Measurements from ENCODE around the gene KCNQ1.

KCNQ1 gene

DNA sequence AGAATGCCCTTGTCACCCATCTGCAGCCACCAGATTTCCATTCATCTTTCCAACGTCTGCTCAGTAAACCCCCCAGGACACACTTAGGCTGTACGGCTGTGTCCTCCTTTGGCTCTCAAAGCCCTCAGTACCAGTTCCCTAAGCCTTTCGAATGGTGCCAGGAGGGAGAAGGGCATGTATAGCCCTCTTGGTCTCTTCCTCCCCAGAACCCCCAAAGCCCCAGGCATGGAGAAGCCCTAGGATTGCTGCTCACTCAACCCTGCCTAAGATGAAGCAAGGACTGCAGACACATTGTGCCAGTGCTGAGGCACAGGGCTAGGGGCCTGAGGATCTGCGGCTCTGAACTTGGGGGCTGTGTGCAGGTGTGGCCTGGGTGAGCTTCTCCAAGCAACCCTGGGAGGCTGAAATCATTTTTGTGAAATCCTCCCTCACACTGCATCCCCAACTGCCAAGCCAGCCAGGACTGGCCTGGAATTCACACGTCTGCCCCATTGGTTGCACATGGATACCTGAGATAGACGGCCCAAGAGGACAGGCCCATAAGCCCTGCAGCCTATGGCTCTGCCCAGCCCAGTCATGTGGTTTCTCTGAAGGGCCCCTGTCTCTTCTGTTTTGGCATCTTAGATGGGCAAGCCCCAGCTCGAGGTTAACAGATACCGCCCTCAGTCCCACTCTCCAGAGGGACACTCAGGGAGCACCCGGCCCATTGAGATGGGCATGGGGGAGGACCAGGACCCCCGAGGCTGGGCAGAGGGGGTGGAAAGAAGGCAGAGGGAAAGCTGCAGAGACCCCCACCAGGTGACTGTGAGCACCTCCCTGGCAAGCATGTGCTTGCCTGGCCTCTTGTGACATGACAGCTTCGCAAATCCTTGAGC, 221.0 kb downstream of the KCNQ1 start:
- Mint-ChIP-seq H3K36me3 (peaks cover 55% of the 10 kb centered on the region), H3K27me3 (no peaks in the 10 kb centered on the region), H3K4me1 (no peaks in the 10 kb centered on the region), H3K4me3 (no peak overlapping the region), H3K27ac (no peak overlapping the region), H3K9me3 (no peaks in the 10 kb centered on the region)
- ATAC-seq = no peak

DNA sequence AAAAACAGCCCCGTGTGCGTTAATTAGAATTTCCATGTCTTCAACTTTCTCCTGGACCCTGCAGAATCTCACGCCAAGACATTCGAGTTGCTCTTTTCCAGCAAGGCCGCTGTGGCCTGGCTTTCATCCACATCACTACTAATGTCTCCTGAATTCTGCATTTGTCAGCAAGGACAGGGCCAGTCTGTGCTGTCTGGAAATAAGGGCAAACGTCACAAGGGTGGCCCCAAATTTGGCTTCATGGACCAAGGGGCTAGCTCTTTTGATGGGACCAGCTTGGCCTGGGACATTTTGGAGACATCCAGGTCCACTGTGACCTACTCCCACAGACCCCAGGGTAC, 221.6 kb downstream of the KCNQ1 start:
- Mint-ChIP-seq H3K9me3 (no peaks in the 10 kb centered on the region), H3K36me3 (peaks cover 49% of the 10 kb centered on the region), H3K27ac (no peak overlapping the region), H3K27me3 (no peaks in the 10 kb centered on the region), H3K4me1 (peaks cover 6% of the 10 kb centered on the region), H3K4me3 (no peak overlapping the region)
- ATAC-seq = no peak

DNA sequence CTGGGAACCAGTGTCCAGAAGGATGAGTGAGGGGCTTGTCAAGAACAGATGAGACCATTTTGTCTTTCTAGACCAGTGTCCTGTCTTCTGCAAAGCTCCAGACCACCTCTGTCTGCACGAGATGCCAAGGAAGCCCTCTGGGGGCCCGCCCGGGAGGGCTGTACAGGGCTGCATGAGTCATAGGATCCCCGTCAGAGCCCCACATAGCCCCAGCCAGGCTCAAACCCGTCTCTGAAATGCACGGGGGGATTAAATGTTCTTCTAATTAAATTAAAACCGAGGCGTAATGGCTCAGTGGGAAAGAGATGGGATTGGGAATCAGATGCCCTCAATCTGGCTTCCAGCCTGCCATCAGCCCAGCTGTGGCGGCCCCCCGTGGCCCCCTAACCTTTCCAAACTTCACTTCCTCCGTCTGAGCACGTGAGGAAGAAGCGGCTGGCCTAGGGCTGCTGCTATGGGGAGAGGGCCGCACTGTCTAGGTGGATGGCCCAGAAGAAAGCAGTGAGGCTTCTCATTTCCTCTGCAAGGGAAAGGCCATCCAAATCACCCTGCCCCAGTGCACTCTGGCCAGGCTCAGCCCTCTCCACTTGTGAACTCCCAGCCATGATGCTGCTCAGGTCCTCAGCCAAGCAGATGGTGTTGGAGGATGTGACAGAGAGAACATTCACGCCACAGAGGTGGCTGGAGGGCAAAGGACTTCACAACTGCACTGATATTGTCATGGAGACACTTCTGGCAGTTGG, 222.2 kb downstream of the KCNQ1 start:
- Mint-ChIP-seq H3K27ac (no peak overlapping the region), H3K27me3 (no peaks in the 10 kb centered on the region), H3K36me3 (peaks cover 42% of the 10 kb centered on the region), H3K9me3 (no peaks in the 10 kb centered on the region), H3K4me3 (no peak overlapping the region), H3K4me1 (peaks cover 9% of the 10 kb centered on the region)
- ATAC-seq = no peak

DNA sequence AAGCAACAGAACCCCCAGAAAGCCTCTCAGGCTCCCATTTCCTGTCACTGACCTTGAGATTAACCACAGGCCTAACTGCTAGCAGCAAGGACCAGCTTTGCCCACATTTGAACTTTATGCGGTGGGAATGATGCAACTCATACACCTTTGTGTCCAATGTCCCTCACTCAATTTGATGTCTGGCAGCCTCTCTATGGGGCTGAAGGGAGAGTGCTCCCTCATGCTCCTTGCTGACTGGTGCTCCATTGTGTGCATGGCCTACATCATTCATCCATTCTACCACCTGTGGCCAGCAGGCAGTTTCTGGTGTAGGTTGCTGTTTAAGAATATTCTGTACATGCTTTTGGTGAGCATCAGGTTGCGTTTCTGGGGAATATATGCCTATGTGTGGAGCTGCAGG, 223.1 kb downstream of the KCNQ1 start:
- Mint-ChIP-seq H3K4me1 (peaks cover 9% of the 10 kb centered on the region), H3K27me3 (no peaks in the 10 kb centered on the region), H3K36me3 (peaks cover 33% of the 10 kb centered on the region), H3K4me3 (no peak overlapping the region), H3K9me3 (no peaks in the 10 kb centered on the region), H3K27ac (no peak overlapping the region)
- no peak for ATAC-seq

DNA sequence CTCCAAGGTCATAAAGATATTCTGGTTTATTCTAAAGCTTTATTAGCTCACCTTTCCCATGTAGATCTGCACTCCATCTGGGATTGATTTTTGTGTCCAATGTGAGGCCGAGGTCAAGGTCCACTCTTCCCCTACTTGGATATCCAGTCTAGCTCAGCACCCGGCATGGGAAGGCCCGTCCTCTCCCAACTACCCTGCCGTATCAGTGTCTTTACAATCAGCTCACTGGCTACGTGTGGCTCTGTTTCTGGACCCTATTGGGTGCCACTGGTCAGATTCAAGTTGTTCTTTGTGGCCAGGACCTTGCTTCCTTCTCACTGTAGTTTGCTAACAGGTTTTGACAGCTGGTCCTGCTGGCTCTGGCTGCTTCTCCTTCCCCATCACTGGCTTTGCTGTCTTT, 224.1 kb downstream of the KCNQ1 start:
- Mint-ChIP-seq H3K4me3 (no peak overlapping the region), H3K36me3 (peaks cover 24% of the 10 kb centered on the region), H3K27me3 (no peaks in the 10 kb centered on the region), H3K9me3 (no peaks in the 10 kb centered on the region), H3K4me1 (peaks cover 16% of the 10 kb centered on the region), H3K27ac (no peak overlapping the region)
- no peak for ATAC-seq

DNA sequence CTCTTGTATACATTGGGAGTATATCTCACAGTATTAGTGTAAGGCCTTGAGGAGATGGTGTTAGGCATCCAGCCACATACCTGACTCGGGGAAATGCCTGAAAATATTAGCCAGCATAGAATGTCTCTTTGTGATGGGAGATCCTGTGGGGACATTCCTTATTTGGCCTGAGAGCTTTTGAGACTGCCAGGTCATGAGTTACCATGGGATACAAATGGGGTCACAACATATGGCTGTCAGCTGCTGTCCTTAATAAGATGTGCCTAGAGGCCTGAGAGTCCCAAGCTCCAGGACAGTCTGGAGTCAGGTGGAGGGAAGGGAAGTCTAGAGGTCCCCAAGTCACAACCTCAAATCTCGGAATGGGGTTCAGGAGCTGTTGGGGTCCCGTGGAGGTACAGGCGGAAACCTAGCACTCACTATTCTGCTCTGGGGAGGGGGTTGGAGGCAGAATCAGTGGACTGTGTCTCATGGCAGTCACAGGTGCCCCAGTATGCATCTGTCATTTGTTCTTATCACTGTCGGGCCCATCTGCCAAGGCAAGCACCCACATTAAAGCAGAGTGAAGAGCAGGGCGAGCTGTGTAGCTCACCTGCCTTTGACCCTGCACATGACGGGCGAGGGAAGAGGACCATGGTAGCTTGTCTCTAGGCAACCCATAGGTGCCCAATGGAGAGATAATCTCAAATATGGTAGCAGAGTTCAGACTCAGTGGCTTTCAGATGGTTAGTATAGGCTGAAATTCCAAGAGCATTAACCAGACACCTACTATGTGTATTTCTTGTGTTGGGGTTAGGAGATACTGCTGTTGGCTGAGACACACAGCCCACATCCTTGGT, 225.0 kb downstream of the KCNQ1 start:
- ATAC-seq = no peak
- Mint-ChIP-seq H3K27me3 (no peaks in the 10 kb centered on the region), H3K27ac (no peak overlapping the region), H3K4me3 (no peak overlapping the region), H3K36me3 (peaks cover 17% of the 10 kb centered on the region), H3K4me1 (peaks cover 17% of the 10 kb centered on the region), H3K9me3 (no peaks in the 10 kb centered on the region)

DNA sequence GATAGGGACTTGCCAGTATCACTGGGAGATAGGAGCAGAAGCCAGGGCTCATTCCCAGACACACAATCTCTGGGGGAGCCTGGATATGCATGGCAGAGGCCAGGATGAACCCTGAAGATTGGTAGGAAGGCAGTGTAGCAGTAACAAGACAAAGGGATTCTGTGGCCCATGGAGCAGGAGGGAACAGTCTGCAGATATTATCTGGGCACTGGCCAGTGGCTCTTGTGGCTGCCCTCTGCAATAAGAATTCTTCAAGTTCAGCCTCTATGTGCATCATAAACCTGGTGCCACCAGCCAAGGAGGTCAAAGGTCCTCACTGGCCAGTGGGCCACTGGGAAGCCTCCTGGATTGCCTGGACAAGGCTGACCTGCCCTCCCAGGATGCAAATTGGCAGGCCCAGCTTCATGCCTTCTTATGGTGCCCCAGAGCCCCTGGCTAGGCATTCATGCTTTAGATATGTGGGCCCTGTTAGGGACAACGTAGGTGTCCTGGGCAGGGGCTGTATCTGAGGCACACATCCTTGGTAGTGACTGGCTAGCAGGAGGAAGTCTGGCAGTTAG, 225.8 kb downstream of the KCNQ1 start:
- no peak for ATAC-seq
- peaks cover 20% of the 10 kb centered on the region for H3K4me1 Mint-ChIP-seq
- no peaks in the 10 kb centered on the region for H3K9me3 Mint-ChIP-seq
- no peak overlapping the region for H3K4me3 Mint-ChIP-seq
- H3K27me3 Mint-ChIP-seq = no peaks in the 10 kb centered on the region
- H3K36me3 Mint-ChIP-seq = peaks cover 9% of the 10 kb centered on the region
- H3K27ac Mint-ChIP-seq = no peak overlapping the region

DNA sequence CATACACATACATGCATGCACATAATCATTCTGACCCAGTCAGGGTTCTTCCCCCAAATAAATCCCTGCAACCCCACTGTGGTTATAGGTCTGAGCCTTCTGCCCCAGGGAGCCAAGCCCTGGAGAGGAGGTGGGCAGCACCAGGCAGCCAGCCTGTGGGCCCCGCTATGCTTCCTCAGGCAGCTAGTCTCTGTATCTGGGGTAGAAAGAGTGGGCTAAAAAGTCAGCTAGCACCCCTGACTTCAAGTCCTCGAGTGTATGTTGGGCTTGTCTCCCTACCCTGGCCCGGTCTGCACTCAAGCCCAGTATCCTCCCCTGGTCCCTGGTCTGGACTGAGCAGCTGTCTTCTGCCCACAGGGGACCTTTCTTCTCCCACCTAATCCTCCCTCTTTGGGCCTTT, 226.9 kb downstream of the KCNQ1 start:
- Mint-ChIP-seq H3K4me3 (no peak overlapping the region), H3K36me3 (peaks cover 8% of the 10 kb centered on the region), H3K9me3 (no peaks in the 10 kb centered on the region), H3K27me3 (no peaks in the 10 kb centered on the region), H3K4me1 (peaks cover 30% of the 10 kb centered on the region), H3K27ac (no peak overlapping the region)
- ATAC-seq = no peak

DNA sequence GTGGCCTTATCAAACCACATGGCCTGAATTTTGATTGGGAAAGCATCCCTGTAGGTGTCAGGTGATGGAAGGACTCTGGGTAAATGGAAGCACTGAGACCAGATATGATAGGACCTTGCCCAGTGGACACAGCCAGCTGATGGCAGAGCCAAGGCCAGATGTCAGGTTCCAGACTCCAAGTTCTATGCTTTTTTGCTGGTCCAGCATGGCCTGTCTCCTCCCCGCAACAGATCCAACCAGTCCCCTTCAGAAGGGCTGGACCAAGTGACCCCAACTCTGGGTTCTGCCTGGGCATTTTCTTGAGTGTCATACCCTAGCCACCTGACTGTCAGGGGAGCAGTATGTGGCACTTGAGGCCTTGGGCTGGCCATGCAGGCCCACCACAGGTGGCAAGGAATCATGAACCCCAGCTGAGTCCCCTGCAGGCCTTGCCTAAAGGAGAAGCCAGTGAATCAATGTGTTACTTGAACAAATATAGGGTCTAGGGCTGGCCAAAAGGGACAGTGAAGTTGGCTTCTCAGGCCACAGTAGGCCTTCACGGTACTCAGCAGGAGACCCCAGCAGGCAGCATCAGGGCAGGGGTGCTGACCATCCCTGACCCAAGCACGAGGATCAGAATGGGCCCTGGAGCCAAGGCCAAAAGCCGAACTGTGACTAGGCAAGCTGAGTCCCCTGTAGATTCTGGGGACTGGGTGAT, 227.9 kb downstream of the KCNQ1 start:
- no peak overlapping the region for H3K27ac Mint-ChIP-seq
- no peaks in the 10 kb centered on the region for H3K27me3 Mint-ChIP-seq
- H3K36me3 Mint-ChIP-seq = peaks cover 8% of the 10 kb centered on the region
- ATAC-seq = no peak
- peaks cover 36% of the 10 kb centered on the region for H3K4me1 Mint-ChIP-seq
- H3K9me3 Mint-ChIP-seq = no peaks in the 10 kb centered on the region
- H3K4me3 Mint-ChIP-seq = no peak overlapping the region

DNA sequence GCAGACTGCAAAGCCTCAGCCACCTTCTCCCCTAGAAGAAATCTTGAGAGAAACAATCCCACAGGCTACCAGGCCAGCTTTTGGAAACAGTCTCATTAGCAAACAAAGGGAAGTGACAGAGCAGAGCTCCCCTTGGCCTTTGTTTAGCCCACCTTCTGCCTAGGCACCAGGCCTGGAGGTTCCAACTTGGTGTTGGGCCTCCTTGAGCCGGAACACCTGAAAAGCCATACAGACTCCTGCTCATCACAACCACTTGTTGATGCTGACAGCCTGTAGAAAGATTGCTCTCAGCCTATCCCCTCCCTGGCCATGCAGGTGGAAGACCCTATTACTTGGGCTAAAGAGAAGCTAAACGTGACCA, 228.4 kb downstream of the KCNQ1 start:
- Mint-ChIP-seq H3K4me1 (peaks cover 36% of the 10 kb centered on the region), H3K36me3 (peaks cover 7% of the 10 kb centered on the region), H3K9me3 (no peaks in the 10 kb centered on the region), H3K27me3 (no peaks in the 10 kb centered on the region), H3K4me3 (no peak overlapping the region), H3K27ac (no peak overlapping the region)
- ATAC-seq = no peak

DNA sequence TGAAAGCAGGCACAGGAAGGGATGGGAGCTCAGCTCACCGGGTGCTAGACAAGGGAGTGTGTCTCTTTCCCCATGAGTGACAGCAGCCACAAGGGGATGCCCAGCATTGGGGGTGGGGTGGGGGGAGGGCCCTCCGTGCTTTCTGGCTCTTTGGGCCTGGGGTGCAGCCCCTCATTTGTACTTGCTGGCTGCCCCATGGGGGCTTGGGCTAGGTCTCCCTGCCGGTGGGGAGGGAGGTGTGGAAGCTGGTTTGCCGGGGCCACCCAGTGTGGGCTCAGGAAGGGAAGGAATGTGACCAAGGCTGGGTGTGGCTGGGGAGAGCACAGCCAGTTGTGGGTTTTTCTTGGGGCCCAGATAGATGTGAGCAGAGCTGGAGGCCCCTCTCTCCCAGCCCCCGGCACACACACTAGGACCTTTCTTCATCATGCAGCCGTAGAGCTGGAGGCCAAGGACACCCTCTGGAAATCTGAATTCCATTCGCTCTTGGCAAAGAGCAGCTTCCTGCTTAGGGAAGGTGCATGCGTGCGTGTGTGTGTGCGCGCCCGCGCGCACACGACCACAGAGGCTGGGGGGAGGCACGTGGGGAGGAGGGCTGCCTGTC, 229.2 kb downstream of the KCNQ1 start:
- peaks cover 36% of the 10 kb centered on the region for H3K4me1 Mint-ChIP-seq
- H3K27me3 Mint-ChIP-seq = no peaks in the 10 kb centered on the region
- H3K27ac Mint-ChIP-seq = no peak overlapping the region
- H3K9me3 Mint-ChIP-seq = no peaks in the 10 kb centered on the region
- H3K36me3 Mint-ChIP-seq = no peaks in the 10 kb centered on the region
- H3K4me3 Mint-ChIP-seq = no peak overlapping the region
- ATAC-seq = no peak

DNA sequence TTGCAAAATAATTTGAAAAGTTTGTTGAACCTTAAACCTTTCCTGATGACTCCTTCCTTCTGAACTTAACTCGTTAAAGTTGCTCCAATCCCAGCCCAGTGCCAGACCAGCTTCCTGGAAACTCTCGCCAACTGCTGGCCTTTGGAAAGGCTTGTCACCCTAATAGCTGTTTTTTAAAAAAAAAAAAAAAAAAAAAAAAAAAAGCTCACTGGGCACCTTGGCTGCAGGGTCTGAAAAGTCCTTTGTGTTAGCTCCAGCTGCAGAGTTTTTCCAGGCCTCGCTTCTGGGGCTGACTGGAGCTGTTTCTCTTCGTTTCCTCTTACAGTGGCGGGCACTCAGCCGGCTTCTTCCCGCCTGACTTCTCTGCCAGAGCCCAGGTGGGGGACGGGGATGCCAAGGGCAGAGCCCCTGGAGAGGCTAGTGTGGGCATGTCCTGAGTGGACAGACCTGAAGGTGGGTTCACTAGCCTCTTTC, 229.9 kb downstream of the KCNQ1 start:
- no peaks in the 10 kb centered on the region for H3K9me3 Mint-ChIP-seq
- H3K27me3 Mint-ChIP-seq = no peaks in the 10 kb centered on the region
- H3K4me3 Mint-ChIP-seq = no peak overlapping the region
- H3K36me3 Mint-ChIP-seq = no peaks in the 10 kb centered on the region
- H3K4me1 Mint-ChIP-seq = peaks cover 36% of the 10 kb centered on the region
- H3K27ac Mint-ChIP-seq = no peak overlapping the region
- ATAC-seq = no peak

DNA sequence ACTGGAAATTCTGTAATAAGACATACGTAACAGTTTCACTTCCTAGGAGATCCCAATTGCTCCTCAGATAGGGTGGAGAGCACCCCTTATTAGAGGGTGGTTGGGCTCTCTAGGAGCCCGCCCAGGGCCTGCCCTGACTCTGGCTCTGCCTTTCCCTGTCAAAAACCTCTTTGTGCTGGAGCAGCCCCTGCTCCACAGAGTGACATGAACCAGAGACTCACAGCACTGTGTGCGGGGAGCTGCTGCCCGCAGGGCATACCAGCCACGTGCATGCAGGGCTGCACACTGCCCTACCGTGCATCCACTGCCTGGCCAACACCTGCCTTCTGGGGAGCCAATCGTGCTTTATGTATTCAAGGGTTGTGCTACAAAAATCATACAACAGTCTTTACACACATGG, 230.7 kb downstream of the KCNQ1 start:
- no peaks in the 10 kb centered on the region for H3K36me3 Mint-ChIP-seq
- H3K27me3 Mint-ChIP-seq = no peaks in the 10 kb centered on the region
- no peaks in the 10 kb centered on the region for H3K9me3 Mint-ChIP-seq
- no peak for ATAC-seq
- H3K4me3 Mint-ChIP-seq = no peak overlapping the region
- H3K27ac Mint-ChIP-seq = no peak overlapping the region
- H3K4me1 Mint-ChIP-seq = peaks cover 36% of the 10 kb centered on the region

DNA sequence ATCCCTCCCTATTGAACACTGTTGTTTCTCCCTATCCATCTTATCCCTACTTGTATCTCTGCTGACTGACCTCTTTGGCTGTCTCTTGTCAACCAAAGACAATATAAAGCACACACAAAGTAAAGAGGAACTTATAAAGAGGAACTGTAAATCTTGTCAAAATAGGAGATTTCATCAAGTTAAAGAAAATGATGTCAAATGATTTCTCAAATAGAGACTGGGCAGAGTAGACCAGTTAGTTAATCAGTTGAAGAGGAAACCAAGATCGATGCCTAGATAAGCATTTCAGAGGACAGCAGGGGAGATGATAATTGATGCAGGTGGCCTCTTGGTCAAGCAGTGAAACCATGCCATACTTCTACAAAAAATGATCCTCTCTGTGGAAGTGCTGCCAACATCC, 232.3 kb downstream of the KCNQ1 start:
- Mint-ChIP-seq H3K9me3 (no peaks in the 10 kb centered on the region), H3K36me3 (no peaks in the 10 kb centered on the region), H3K4me1 (peaks cover 42% of the 10 kb centered on the region), H3K4me3 (no peak overlapping the region), H3K27ac (no peak overlapping the region), H3K27me3 (no peaks in the 10 kb centered on the region)
- peak; percentile 77 for ATAC-seq

All from stimulated activated memory B cell treated with anti-CD40 and anti-IgM and Interleukin-4, amounts not matched to agents 10 μg/mL and 1 μg/mL and 100 μg/mL, for 72 hours (primary cell).